ENCODE data around the gene WDR45. TPM values are rescaled to one million over a fixed set of nuclear protein-coding genes. Genes with fewer than 3 reads are reported as not detected.
A peak's percentile ranks its signal among the peaks of the same experiment; 100 is the strongest.

WDR45 gene
- total RNA-seq, 1 experiment from 2014 or later = 49.3 TPM

GRCh38 chrX:49075347-49075746 is 4.3 kb downstream of the WDR45 start:
- no peaks in the 10 kb centered on the region for H3K36me3 ChIP-seq (ENCODE audit: control insufficient read depth, insufficient read depth, low read length)
- TF ChIP-seq TCF7L2 (IDR thresholded peaks at IDR 0.05; ENCODE audit: low read depth, low read length) = no peak
- no peak for TF ChIP-seq SIN3A (IDR thresholded peaks at IDR 0.05; ENCODE audit: borderline replicate concordance, insufficient read depth, low read depth, low read length)
- TF ChIP-seq POLR2AphosphoS5 (IDR thresholded peaks at IDR 0.05; ENCODE audit: low read depth, low read length) = no peak
- TF ChIP-seq CTCF (IDR thresholded peaks at IDR 0.05) = no peak
- TF ChIP-seq REST (IDR thresholded peaks at IDR 0.05; ENCODE audit: insufficient read depth in 1 of 2, low read depth in 2 of 2, low read length in 1 of 2) = no peak
- in situ Hi-C loops (cut with HindIII; ENCODE audit: low pct_unique_long_range_greater_than_20kb, low sequenced_read_pairs) (no loop called here), intact Hi-C loops (cut with micrococcal nuclease; ENCODE audit: unreplicated experiment) (no loop called here)
- H3K9me3 ChIP-seq (ENCODE audit: control insufficient read depth, insufficient read depth, low read depth, low read length) = no peaks in the 10 kb centered on the region
- ATAC-seq (no peak), DNase-seq (ENCODE audit: low read depth, low spot score) (no peak)
- H3K27me3 ChIP-seq (ENCODE audit: control insufficient read depth, insufficient read depth, low read length) = no peaks in the 10 kb centered on the region
- ChIA-PET CTCF (interaction anchor here (1.1 kb wide), 1 partner anchor 88 kb away, joined by 3 read pairs; no protein-coding TSS in a partner anchor), POLR2A (no interaction called here)
- H3K4me1 ChIP-seq (ENCODE audit: control insufficient read depth, insufficient read depth, low read length) = no peaks in the 10 kb centered on the region; the same call in 1 of the 2 replicates
- no peak overlapping the region for H3K27ac ChIP-seq (ENCODE audit: low read length)
- no peak overlapping the region for H3K4me3 ChIP-seq (ENCODE audit: low read depth in 2 of 2, low read length in 2 of 2)
- BruUV-seq (replicated peaks) = no TSS peak

- peak within 1 kb of the TSS; percentile 71 to 87 for H3K4me3 ChIP-seq (ENCODE audit: low read depth in 2 of 2, low read length in 2 of 2)
- ATAC-seq (peak; percentile 95), DNase-seq (ENCODE audit: low read depth, low spot score) (peak; percentile 64)
- H3K4me1 ChIP-seq (ENCODE audit: control insufficient read depth, insufficient read depth, low read length) = no peaks in the 10 kb centered on the region; the same call in 1 of the 2 replicates
- ChIA-PET POLR2A (interaction anchor here (0.7 kb wide), 1 partner anchor 20 kb away, joined by 5 read pairs; no protein-coding TSS in a partner anchor), CTCF (no interaction called here)
- no peak for TF ChIP-seq SIN3A (IDR thresholded peaks at IDR 0.05; ENCODE audit: borderline replicate concordance, insufficient read depth, low read depth, low read length)
- TF ChIP-seq POLR2AphosphoS5 (IDR thresholded peaks at IDR 0.05; ENCODE audit: low read depth, low read length) = peak; percentile 91
- no peaks in the 10 kb centered on the region for H3K36me3 ChIP-seq (ENCODE audit: control insufficient read depth, insufficient read depth, low read length)
- no TSS peak for BruUV-seq (replicated peaks)
- in situ Hi-C loops (cut with HindIII; ENCODE audit: low pct_unique_long_range_greater_than_20kb, low sequenced_read_pairs) (no loop called here), intact Hi-C loops (cut with micrococcal nuclease; ENCODE audit: unreplicated experiment) (no loop called here)
- H3K27ac ChIP-seq (ENCODE audit: low read length) = peak within 1 kb of the TSS; percentile 85
- no peaks in the 10 kb centered on the region for H3K27me3 ChIP-seq (ENCODE audit: control insufficient read depth, insufficient read depth, low read length)
- no peaks in the 10 kb centered on the region for H3K9me3 ChIP-seq (ENCODE audit: control insufficient read depth, insufficient read depth, low read depth, low read length)
These were observed 5.8 kb downstream of the WDR45 start, which contains the start of gene PRAF2 for GRCh38 chrX:49073601-49074575. Gene PRAF2 (minus strand): TSS chrX:49074002. CDS start chrX:49073987, 15 bp downstream.
